MCF 10A (cell line): ENCODE data around the gene PLA2G4B. TPM values are rescaled to one million over a fixed set of nuclear protein-coding genes. Genes with fewer than 3 reads are reported as not detected.

ENCODE experiments used
- BruUV-seq: library from RNA; stranded (reverse); fragments of 400-500 nt; replicated peaks from 2 replicates; lab custom pipeline; 2021; lab: Mats Ljungman, UMichigan
- CTCF ChIA-PET: fragments of 300-600 bp; sonication (Branson Sonifier 250); formaldehyde crosslinking; extraction: SDS; loops from one replicate; lab custom pipeline; 2021; ENCODE audit warnings: antibody characterized with exemption, inconsistent platforms; lab: Yijun Ruan, JAX
- POLR2A ChIA-PET: fragments of 300-600, 350-650 bp; sonication (Branson Sonifier 250); formaldehyde crosslinking; extraction: SDS; loops from one replicate; lab custom pipeline; 2020; ENCODE audit warnings: antibody characterized with exemption, inconsistent platforms; lab: Yijun Ruan, JAX
- DNase-seq: peaks from one replicate; pipeline ENCODE4 v3.0.0-alpha.2; 2018; ENCODE audit not compliant: unreplicated experiment
- H3K27ac Mint-ChIP-seq: one replicate; pipeline ENCODE4 v1.8.0; 2022; ENCODE audit warnings: mild to moderate bottlenecking, low read depth, mixed read lengths; ENCODE audit not compliant: unreplicated experiment
- H3K27me3 Mint-ChIP-seq: one replicate; pipeline ENCODE4 v1.8.0; 2022; ENCODE audit warnings: mixed read lengths; ENCODE audit not compliant: insufficient read depth, unreplicated experiment
- H3K36me3 Mint-ChIP-seq: one replicate; pipeline ENCODE4 v1.8.0; 2022; ENCODE audit warnings: mild to moderate bottlenecking, moderate library complexity, mixed read lengths; ENCODE audit not compliant: insufficient read depth, unreplicated experiment
- H3K4me1 Mint-ChIP-seq: one replicate; pipeline ENCODE4 v1.8.0; 2022; ENCODE audit warnings: mixed read lengths; ENCODE audit not compliant: insufficient read depth, unreplicated experiment
- H3K4me3 Mint-ChIP-seq: one replicate; pipeline ENCODE4 v1.8.0; 2022; ENCODE audit warnings: mild to moderate bottlenecking, moderate library complexity, mixed read lengths; ENCODE audit not compliant: unreplicated experiment
- H3K9me3 Mint-ChIP-seq: one replicate; pipeline ENCODE4 v1.8.0; 2022; ENCODE audit warnings: mixed read lengths; ENCODE audit not compliant: unreplicated experiment
- intact Hi-C: fragments of 100-400 bp; cut with micrococcal nuclease; formaldehyde crosslinking; loops from 2 replicates; pipeline ENCODE4 v1.14.1; 2022
- total RNA-seq: library from RNA; stranded (reverse); gene quantifications from 2 replicates; pipeline ENCODE4 v1.2.3, GENCODE V29; 2022
- TF ChIP-seq, protein P1 (sequence below): fragments of 200-600 bp; IDR thresholded peaks from one replicate; pipeline ENCODE4 v1.8.0; 2022; ENCODE audit warnings: antibody characterized with exemption, mild to moderate bottlenecking; ENCODE audit not compliant: unreplicated experiment

The PLA2G4B gene
- total RNA-seq, 1 experiment from 2014 or later: 3.8 TPM

DNA sequence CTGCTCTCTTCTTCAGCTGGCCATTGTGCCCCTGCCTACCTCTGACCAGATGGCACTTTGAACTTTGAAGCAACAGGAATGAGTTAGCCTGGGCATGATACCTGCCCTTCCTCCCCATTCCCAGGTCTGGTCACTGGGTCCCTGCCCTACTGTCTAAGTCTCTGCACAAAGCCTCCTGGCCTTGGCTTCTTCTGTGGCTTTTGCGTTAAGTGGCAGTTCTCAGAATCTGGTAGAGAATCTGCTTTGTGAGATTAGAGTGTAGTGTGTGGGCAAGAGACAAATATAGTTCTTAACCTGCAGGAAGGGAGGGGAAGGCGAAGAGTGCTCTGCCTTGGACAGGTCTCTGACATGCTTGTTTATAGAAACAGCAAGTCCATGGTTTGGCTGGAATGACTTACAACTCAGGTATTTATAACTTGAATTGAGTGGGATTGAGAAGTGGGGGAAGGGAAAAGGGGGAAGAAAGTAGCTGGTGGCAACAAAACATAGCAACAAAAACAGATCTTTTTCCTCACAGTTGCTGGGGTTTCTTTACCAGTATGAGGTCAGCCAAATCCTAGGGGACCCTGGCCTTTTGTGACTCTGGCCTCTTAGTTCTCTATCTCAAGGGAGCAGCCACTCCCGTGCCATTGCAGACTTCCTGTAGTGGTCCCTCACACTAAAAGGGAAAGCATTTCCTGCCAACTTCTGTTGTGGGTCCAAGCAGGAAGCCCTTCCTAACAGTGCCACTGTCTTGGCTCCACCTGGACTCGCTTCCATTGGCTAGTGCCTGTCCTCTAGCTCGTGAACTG lies 47.7 kb upstream of the PLA2G4B start:
- intact Hi-C loops: no loop called here
- TF ChIP-seq, protein P1, sequence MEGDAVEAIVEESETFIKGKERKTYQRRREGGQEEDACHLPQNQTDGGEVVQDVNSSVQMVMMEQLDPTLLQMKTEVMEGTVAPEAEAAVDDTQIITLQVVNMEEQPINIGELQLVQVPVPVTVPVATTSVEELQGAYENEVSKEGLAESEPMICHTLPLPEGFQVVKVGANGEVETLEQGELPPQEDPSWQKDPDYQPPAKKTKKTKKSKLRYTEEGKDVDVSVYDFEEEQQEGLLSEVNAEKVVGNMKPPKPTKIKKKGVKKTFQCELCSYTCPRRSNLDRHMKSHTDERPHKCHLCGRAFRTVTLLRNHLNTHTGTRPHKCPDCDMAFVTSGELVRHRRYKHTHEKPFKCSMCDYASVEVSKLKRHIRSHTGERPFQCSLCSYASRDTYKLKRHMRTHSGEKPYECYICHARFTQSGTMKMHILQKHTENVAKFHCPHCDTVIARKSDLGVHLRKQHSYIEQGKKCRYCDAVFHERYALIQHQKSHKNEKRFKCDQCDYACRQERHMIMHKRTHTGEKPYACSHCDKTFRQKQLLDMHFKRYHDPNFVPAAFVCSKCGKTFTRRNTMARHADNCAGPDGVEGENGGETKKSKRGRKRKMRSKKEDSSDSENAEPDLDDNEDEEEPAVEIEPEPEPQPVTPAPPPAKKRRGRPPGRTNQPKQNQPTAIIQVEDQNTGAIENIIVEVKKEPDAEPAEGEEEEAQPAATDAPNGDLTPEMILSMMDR: no peak
- peak; percentile 58 for DNase-seq
- POLR2A ChIA-PET: interaction anchor here (0.6 to 12.5 kb wide), 5 partner anchors 10 to 458 kb away, joined by 3 to 193 read pairs (median 3); partner anchors contain the start of genes MAPKBP1, NUSAP1 and OIP5
- no TSS peak for BruUV-seq
- H3K27ac Mint-ChIP-seq: peak overlapping the region; percentile 86
- no peaks in the 10 kb centered on the region for H3K9me3 Mint-ChIP-seq
- peaks cover 51% of the 10 kb centered on the region for H3K4me1 Mint-ChIP-seq
- no peaks in the 10 kb centered on the region for H3K27me3 Mint-ChIP-seq
- CTCF ChIA-PET: interaction anchor here (0.6 to 1.2 kb wide), 4 partner anchors 10 to 22 kb away, joined by 3 to 5 read pairs (median 4); no protein-coding TSS in a partner anchor
- peak overlapping the region; percentile 24 for H3K4me3 Mint-ChIP-seq
- H3K36me3 Mint-ChIP-seq: no peaks in the 10 kb centered on the region

DNA sequence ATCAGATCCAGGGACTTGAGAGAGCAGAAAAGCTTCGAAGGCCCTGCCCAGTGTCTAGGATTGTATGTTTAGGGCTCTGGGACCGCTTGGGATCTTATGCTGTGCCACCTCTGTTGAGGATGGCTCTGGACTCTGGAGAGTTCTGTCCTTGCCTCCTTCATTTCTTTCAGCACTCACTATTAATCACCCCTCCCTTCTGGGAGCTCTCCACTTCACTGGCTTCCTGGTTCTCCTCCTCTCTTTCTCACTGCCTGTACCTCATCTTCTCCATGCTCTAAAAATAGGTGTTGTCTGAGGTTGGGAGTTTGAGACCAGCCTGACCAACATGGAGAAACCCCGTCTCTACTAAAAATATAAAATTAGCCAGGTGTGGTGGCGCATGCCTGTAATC lies 47.1 kb upstream of the PLA2G4B start:
- TF ChIP-seq, protein P1: no peak
- peaks cover 57% of the 10 kb centered on the region for H3K4me1 Mint-ChIP-seq
- DNase-seq: no peak
- BruUV-seq: no TSS peak
- H3K9me3 Mint-ChIP-seq: no peaks in the 10 kb centered on the region
- H3K36me3 Mint-ChIP-seq: no peaks in the 10 kb centered on the region
- ChIA-PET CTCF (interaction anchor here (0.7 to 1.2 kb wide), 2 partner anchors 19 to 20 kb away, joined by 3 to 5 read pairs; no protein-coding TSS in a partner anchor), POLR2A (interaction anchor here (0.6 to 12.5 kb wide), 5 partner anchors 10 to 459 kb away, joined by 3 to 193 read pairs (median 3); partner anchors contain the start of genes MAPKBP1, NUSAP1 and OIP5)
- H3K4me3 Mint-ChIP-seq: no peak overlapping the region
- no peaks in the 10 kb centered on the region for H3K27me3 Mint-ChIP-seq
- peak overlapping the region; percentile 86 for H3K27ac Mint-ChIP-seq
- intact Hi-C loops: no loop called here

DNA sequence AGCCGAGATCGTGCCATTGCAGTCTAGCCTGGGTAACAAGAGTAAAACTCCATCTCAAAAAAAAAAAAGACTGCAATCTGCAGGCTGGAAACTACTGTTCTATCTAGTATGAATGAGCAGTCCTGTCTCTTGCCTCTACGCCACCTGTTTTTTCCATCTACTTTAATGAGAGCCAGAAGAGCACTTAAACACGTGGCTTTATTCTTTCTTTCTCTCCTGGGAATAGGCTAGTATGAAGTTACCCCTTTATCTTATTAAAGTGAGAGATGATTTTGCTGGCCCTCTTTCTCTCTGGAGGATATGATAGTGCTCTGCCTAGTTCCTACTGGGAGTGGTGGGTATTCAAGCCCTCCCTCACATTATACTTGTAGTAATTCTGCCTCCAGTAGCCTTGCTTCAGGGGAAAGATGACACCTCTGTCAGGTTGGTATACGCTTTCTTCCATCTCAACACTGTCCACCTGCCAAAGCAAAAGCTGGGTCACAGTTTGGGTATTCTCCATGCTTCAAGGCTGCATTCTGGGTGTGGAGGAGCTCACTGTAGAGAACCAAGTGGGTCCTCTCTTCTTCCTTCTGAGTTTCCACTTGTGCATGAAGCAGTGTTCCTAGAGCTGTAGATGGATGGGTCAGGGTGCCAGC lies 46.5 kb upstream of the PLA2G4B start:
- Mint-ChIP-seq H3K27me3 (no peaks in the 10 kb centered on the region), H3K9me3 (no peaks in the 10 kb centered on the region), H3K27ac (peak overlapping the region; percentile 86), H3K36me3 (peaks cover 1% of the 10 kb centered on the region), H3K4me1 (peaks cover 62% of the 10 kb centered on the region), H3K4me3 (no peak overlapping the region)
- no TSS peak for BruUV-seq
- ChIA-PET CTCF (interaction anchor here (1.1 to 1.2 kb wide), 4 partner anchors 9 to 20 kb away, joined by 3 to 5 read pairs (median 3); partner anchors contain the start of gene MAPKBP1), POLR2A (interaction anchor here (0.6 to 12.5 kb wide), 5 partner anchors 9 to 460 kb away, joined by 3 to 193 read pairs (median 24); partner anchors contain the start of genes MAPKBP1, NUSAP1 and OIP5)
- TF ChIP-seq, protein P1: no peak
- intact Hi-C loops: no loop called here
- DNase-seq: no peak
